HCT116 (cell line): Measurements from ENCODE around the gene HIVEP1. TPM values are rescaled to one million over a fixed set of nuclear protein-coding genes. Genes with fewer than 3 reads are reported as not detected.

Experiments used
- ATAC-seq: fragments of 200-7000 bp; cut with Tn5 transposase; 2 replicates; pipeline ENCODE4 v1.9.1; 2020; ENCODE audit warnings: mild to moderate bottlenecking, moderate library complexity
- BruUV-seq: library from RNA; stranded (reverse); fragments of 400-500 nt; replicated peaks from 2 replicates; lab custom pipeline; 2021; lab: Mats Ljungman, UMichigan
- CTCF ChIA-PET: fragments of 300-600 bp; sonication (Branson Sonifier 250); formaldehyde crosslinking; loops from one replicate; lab custom pipeline; 2021; ENCODE audit warnings: antibody characterized with exemption; lab: Charles Lee
- POLR2A ChIA-PET: fragments of 300-600, 350-600 bp; sonication (Branson Sonifier 250); formaldehyde crosslinking; loops from one replicate; lab custom pipeline; 2021; ENCODE audit warnings: antibody characterized with exemption; lab: Charles Lee
- RAD21 ChIA-PET, 2 experiments: fragments of 300-600 bp; sonication (Branson Sonifier 250); formaldehyde crosslinking; loops; one replicate each; lab custom pipeline; 2023; ENCODE audit warnings: low total read pairs in 2 of 2; ENCODE audit not compliant: uncharacterized antibody in 2 of 2, unreplicated experiment in 2 of 2, low non-redundant PET in 1 of 2; lab: Charles Lee
- DNase-seq: peaks from one replicate; pipeline ENCODE4 v3.0.0-alpha.2; 2010; ENCODE audit warnings: low read depth, low spot score
- H2AFZ ChIP-seq: fragments of 200-600 bp; shearing (Covaris generic), sonication (generic); 2 replicates; pipeline ENCODE4 v1.6.1; 2017; ENCODE audit warnings: low read depth, mixed run types, mixed read lengths, antibody characterized with exemption, low read length; ENCODE audit not compliant: poor library complexity, severe bottlenecking
- H3K27ac ChIP-seq: 2 replicates; pipeline ENCODE4 v1.5.1; 2012; ENCODE audit warnings: low read depth, low read length
- H3K27me3 ChIP-seq: fragments of 200-600 bp; sonication (generic); 2 replicates; pipeline ENCODE4 v1.6.1; 2016; ENCODE audit warnings: mixed run types, low read length, mixed read lengths; ENCODE audit not compliant: insufficient read depth
- H3K36me3 ChIP-seq, 2 experiments: fragments of 200-500 bp in 1 of 2; fragments of 200-600 bp in 1 of 2; sonication (Bioruptor generic) in 1 of 2; sonication (generic) in 1 of 2; 2 replicates each; pipeline versions ENCODE4 v1.5.1 to v1.6.1; 2014 to 2016; ENCODE audit warnings: low read length in 2 of 2, inconsistent platforms in 1 of 2, mixed read lengths in 1 of 2, mixed run types in 1 of 2; ENCODE audit not compliant: insufficient read depth in 2 of 2, control insufficient read depth in 1 of 2
- H3K4me1 ChIP-seq, 2 experiments: fragments of 200-600 bp in 1 of 2; sonication (generic) in 1 of 2; 2 replicates each; pipeline versions ENCODE4 v1.5.1 to v1.6.1; 2012 to 2017; ENCODE audit warnings: low read length in 2 of 2, inconsistent platforms in 1 of 2, mild to moderate bottlenecking in 1 of 2, mixed read lengths in 1 of 2, mixed run types in 1 of 2, moderate library complexity in 1 of 2; ENCODE audit not compliant: insufficient read depth in 2 of 2, control insufficient read depth in 1 of 2
- H3K4me2 ChIP-seq: fragments of 200-600 bp; sonication (generic); 2 replicates; pipeline ENCODE4 v1.6.1; 2017; ENCODE audit warnings: mixed run types, low read length, mixed read lengths
- H3K4me3 ChIP-seq, 2 experiments: fragments of 200-600 bp in 1 of 2; sonication (generic) in 1 of 2; replicated peaks in 1 of 2; 2 replicates each; pipeline ENCODE4 v1.5.1; 2011 to 2016; ENCODE audit warnings: low read length in 2 of 2, control low read depth in 1 of 2, low read depth in 1 of 2, mild to moderate bottlenecking in 1 of 2, mixed read lengths in 1 of 2, mixed run types in 1 of 2
- H3K79me2 ChIP-seq: fragments of 200-600 bp; sonication (generic); 2 replicates; pipeline ENCODE4 v1.6.1; 2017; ENCODE audit warnings: mild to moderate bottlenecking, mixed run types, low read length, moderate library complexity, mixed read lengths; ENCODE audit not compliant: insufficient read depth
- H3K9ac ChIP-seq: fragments of 200-600 bp; sonication (generic); 2 replicates; pipeline ENCODE4 v1.6.1; 2016; ENCODE audit warnings: low read length, mixed read lengths
- H3K9me2 ChIP-seq: fragments of 200-600 bp; sonication (generic), shearing (Covaris generic); 2 replicates; pipeline ENCODE4 v1.6.1; 2017; ENCODE audit warnings: mixed run types, mild to moderate bottlenecking, moderate library complexity; ENCODE audit not compliant: insufficient read depth
- H3K9me3 ChIP-seq, 2 experiments: fragments of 200-500 bp in 1 of 2; fragments of 200-600 bp in 1 of 2; sonication (Bioruptor generic) in 1 of 2; sonication (generic) in 1 of 2; 2 replicates each; pipeline ENCODE4 v1.6.1; 2014 to 2017; ENCODE audit warnings: low read length in 2 of 2, mixed read lengths in 2 of 2, inconsistent platforms in 1 of 2, low read depth in 1 of 2, mild to moderate bottlenecking in 1 of 2, mixed run types in 1 of 2, moderate library complexity in 1 of 2; ENCODE audit not compliant: control insufficient read depth in 1 of 2, insufficient read depth in 1 of 2
- H4K20me1 ChIP-seq: fragments of 200-600 bp; sonication (generic), shearing (Covaris generic); 2 replicates; pipeline ENCODE4 v1.6.1; 2017; ENCODE audit warnings: mixed run types, mild to moderate bottlenecking, moderate library complexity; ENCODE audit not compliant: insufficient read depth
- EGR1 ChIP-seq: IDR thresholded peaks from 2 replicates; pipeline ENCODE4 v1.6.1; 2012; ENCODE audit warnings: low read depth
- ELF1 ChIP-seq: IDR thresholded peaks from 2 replicates; pipeline ENCODE4 v1.6.1; 2012; ENCODE audit warnings: low read depth, borderline replicate concordance
- POLR2A ChIP-seq: IDR thresholded peaks from 2 replicates; pipeline ENCODE4 v1.7.0; 2011; ENCODE audit warnings: borderline replicate concordance; ENCODE audit not compliant: insufficient read depth, insufficient read length; ENCODE audit errors: extremely low read depth
- RAD21 ChIP-seq: IDR thresholded peaks from 2 replicates; pipeline ENCODE4 v1.6.1; 2012; ENCODE audit warnings: low read depth, mild to moderate bottlenecking
- TCF7L2 ChIP-seq: IDR thresholded peaks from 2 replicates; pipeline ENCODE4 v1.7.0; 2011; ENCODE audit warnings: borderline replicate concordance, inconsistent platforms; ENCODE audit not compliant: insufficient read depth, insufficient read length; ENCODE audit errors: extremely low read depth
- YY1 ChIP-seq: IDR thresholded peaks from 2 replicates; pipeline ENCODE4 v1.6.1; 2011; ENCODE audit warnings: low read length, low read depth, moderate library complexity, mild to moderate bottlenecking; ENCODE audit not compliant: insufficient replicate concordance; ENCODE audit errors: extremely low read depth
- ZNF274 ChIP-seq: fragments of 200-500 bp; sonication (Bioruptor generic); IDR thresholded peaks from 2 replicates; pipeline ENCODE4 v1.6.1; 2014; ENCODE audit warnings: mild to moderate bottlenecking, low read depth, low read length, inconsistent platforms
- intact Hi-C: fragments of 100-400 bp; cut with micrococcal nuclease; formaldehyde crosslinking; loops from 2 replicates; pipeline ENCODE4 v1.10.0; 2022
- total RNA-seq: library from RNA; stranded (reverse); gene quantifications from one replicate; pipeline ENCODE4 v1.2.1, GENCODE V29; 2021; ENCODE audit not compliant: unreplicated experiment
- TF ChIP-seq, protein P1 (sequence below), 3 experiments: fragments of 200-600 bp in 1 of 3; sonication (generic) in 1 of 3; IDR thresholded peaks in 2 of 3; conservative IDR thresholded peaks in 1 of 3; 2 replicates each; pipeline ENCODE4 v1.5.1; 2012 to 2017; ENCODE audit warnings: low read depth in 2 of 3, low read length in 2 of 3, antibody characterized with exemption in 1 of 3, borderline replicate concordance in 1 of 3, control low read depth in 1 of 3, mild to moderate bottlenecking in 1 of 3, mixed read lengths in 1 of 3, mixed run types in 1 of 3, moderate library complexity in 1 of 3; ENCODE audit not compliant: insufficient read depth in 1 of 3
- TF ChIP-seq, protein P2 (sequence below): IDR thresholded peaks from 2 replicates; pipeline ENCODE4 v1.6.1; 2012; ENCODE audit warnings: low read depth
- TF ChIP-seq, protein P3 (sequence below): IDR thresholded peaks from 2 replicates; pipeline ENCODE4 v1.6.1; 2012
- TF ChIP-seq, protein P4 (sequence below): IDR thresholded peaks from 2 replicates; pipeline ENCODE4 v1.6.1; 2012

The HIVEP1 gene
- total RNA-seq, 1 experiment from 2014 or later, result 11.2 TPM

DNA sequence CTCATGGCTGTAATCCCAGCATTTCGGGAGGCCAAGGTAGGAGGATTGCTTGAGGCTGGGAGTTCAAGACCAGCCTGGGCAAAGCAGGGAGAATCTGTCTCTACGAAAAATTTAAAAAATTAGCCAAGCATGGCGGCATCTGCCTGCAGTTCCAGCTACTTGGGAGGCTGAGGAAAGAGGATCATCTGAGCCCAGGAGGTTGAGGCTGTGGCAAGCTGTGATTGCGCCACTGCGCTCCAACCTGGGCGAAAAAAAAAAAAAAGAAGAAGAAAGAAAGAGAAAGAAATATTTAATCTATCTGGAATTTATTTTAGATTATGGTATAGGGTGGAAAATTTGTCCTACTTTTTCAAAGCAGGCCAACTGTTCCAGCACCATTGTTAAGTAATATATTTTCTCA, 32.2 kb upstream of the HIVEP1 start:
- H3K9ac ChIP-seq, result no peak overlapping the region
- H3K4me2 ChIP-seq, result no peak overlapping the region
- no peaks in the 10 kb centered on the region for H3K79me2 ChIP-seq
- TF ChIP-seq, protein P1, sequence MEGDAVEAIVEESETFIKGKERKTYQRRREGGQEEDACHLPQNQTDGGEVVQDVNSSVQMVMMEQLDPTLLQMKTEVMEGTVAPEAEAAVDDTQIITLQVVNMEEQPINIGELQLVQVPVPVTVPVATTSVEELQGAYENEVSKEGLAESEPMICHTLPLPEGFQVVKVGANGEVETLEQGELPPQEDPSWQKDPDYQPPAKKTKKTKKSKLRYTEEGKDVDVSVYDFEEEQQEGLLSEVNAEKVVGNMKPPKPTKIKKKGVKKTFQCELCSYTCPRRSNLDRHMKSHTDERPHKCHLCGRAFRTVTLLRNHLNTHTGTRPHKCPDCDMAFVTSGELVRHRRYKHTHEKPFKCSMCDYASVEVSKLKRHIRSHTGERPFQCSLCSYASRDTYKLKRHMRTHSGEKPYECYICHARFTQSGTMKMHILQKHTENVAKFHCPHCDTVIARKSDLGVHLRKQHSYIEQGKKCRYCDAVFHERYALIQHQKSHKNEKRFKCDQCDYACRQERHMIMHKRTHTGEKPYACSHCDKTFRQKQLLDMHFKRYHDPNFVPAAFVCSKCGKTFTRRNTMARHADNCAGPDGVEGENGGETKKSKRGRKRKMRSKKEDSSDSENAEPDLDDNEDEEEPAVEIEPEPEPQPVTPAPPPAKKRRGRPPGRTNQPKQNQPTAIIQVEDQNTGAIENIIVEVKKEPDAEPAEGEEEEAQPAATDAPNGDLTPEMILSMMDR (IDR thresholded peaks at IDR 0.05 in 2 of 3, conservative IDR thresholded peaks at IDR 0.05 in 1 of 3; ENCODE audit: borderline replicate concordance in 1 of 3, insufficient read depth in 1 of 3, low read depth in 2 of 3, low read length in 2 of 3), result no peak
- TF ChIP-seq YY1 (no peak), RAD21 (no peak), ELF1 (no peak), ZNF274 (no peak), TCF7L2 (no peak), POLR2A (no peak), EGR1 (no peak)
- TF ChIP-seq, protein P2, sequence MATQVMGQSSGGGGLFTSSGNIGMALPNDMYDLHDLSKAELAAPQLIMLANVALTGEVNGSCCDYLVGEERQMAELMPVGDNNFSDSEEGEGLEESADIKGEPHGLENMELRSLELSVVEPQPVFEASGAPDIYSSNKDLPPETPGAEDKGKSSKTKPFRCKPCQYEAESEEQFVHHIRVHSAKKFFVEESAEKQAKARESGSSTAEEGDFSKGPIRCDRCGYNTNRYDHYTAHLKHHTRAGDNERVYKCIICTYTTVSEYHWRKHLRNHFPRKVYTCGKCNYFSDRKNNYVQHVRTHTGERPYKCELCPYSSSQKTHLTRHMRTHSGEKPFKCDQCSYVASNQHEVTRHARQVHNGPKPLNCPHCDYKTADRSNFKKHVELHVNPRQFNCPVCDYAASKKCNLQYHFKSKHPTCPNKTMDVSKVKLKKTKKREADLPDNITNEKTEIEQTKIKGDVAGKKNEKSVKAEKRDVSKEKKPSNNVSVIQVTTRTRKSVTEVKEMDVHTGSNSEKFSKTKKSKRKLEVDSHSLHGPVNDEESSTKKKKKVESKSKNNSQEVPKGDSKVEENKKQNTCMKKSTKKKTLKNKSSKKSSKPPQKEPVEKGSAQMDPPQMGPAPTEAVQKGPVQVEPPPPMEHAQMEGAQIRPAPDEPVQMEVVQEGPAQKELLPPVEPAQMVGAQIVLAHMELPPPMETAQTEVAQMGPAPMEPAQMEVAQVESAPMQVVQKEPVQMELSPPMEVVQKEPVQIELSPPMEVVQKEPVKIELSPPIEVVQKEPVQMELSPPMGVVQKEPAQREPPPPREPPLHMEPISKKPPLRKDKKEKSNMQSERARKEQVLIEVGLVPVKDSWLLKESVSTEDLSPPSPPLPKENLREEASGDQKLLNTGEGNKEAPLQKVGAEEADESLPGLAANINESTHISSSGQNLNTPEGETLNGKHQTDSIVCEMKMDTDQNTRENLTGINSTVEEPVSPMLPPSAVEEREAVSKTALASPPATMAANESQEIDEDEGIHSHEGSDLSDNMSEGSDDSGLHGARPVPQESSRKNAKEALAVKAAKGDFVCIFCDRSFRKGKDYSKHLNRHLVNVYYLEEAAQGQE, result no peak
- TF ChIP-seq, protein P3, sequence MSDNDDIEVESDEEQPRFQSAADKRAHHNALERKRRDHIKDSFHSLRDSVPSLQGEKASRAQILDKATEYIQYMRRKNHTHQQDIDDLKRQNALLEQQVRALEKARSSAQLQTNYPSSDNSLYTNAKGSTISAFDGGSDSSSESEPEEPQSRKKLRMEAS, result no peak
- TF ChIP-seq, protein P4, sequence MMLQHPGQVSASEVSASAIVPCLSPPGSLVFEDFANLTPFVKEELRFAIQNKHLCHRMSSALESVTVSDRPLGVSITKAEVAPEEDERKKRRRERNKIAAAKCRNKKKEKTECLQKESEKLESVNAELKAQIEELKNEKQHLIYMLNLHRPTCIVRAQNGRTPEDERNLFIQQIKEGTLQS, result no peak
- no TSS peak for BruUV-seq
- H3K4me3 ChIP-seq, result no peak overlapping the region
- no peak for ATAC-seq
- H3K9me2 ChIP-seq, result no peaks in the 10 kb centered on the region
- DNase-seq, result no peak
- H3K27ac ChIP-seq, result no peak overlapping the region
- H3K27me3 ChIP-seq, result no peaks in the 10 kb centered on the region
- CTCF ChIA-PET, result no interaction called here
- H2AFZ ChIP-seq, result no peak overlapping the region
- intact Hi-C loops, result no loop called here
- no peaks in the 10 kb centered on the region for H3K9me3 ChIP-seq
- no peaks in the 10 kb centered on the region for H3K4me1 ChIP-seq
- no peaks in the 10 kb centered on the region for H3K36me3 ChIP-seq
- no peaks in the 10 kb centered on the region for H4K20me1 ChIP-seq
- POLR2A ChIA-PET, result no interaction called here
- RAD21 ChIA-PET, result no interaction called here
